Astrocyte (in vitro differentiated cells and primary cell): ENCODE measurements around the gene CHAF1B. TPM values are rescaled to one million over a fixed set of nuclear protein-coding genes. Genes with fewer than 3 reads are reported as not detected.

Source experiments
- DNase-seq: peaks from one replicate; pipeline ENCODE4 v3.0.0-alpha.2; 2010; ENCODE audit warnings: low read depth
- FAIRE-seq: peaks from 2 replicates; lab custom pipeline; 2011; peaks lifted over from hg19 to GRCh38; lab: Jason Lieb, UNC
- H2AFZ ChIP-seq: 2 replicates; pipeline ENCODE4 v1.6.0; 2012; ENCODE audit warnings: low read depth, low read length, inconsistent platforms
- H3K27ac ChIP-seq: 2 replicates; pipeline ENCODE4 v1.5.1; 2011; ENCODE audit warnings: low read depth, low read length, inconsistent platforms
- H3K27me3 ChIP-seq: 2 replicates; pipeline ENCODE4 v1.6.0; 2011; ENCODE audit warnings: low read length, inconsistent platforms; ENCODE audit not compliant: insufficient read depth
- H3K36me3 ChIP-seq: 2 replicates; pipeline ENCODE4 v1.5.1; 2011; ENCODE audit warnings: low read length, inconsistent platforms; ENCODE audit not compliant: insufficient read depth
- H3K4me1 ChIP-seq: 2 replicates; pipeline ENCODE4 v1.5.1; 2011; ENCODE audit warnings: low read length, inconsistent platforms; ENCODE audit not compliant: insufficient read depth
- H3K4me2 ChIP-seq: 2 replicates; pipeline ENCODE4 v1.6.0; 2012; ENCODE audit warnings: low read length, inconsistent platforms
- H3K4me3 ChIP-seq: 2 replicates; pipeline ENCODE4 v1.5.1; 2011; ENCODE audit warnings: low read depth, mild to moderate bottlenecking, low read length, inconsistent platforms; ENCODE audit not compliant: insufficient read depth
- H3K79me2 ChIP-seq: 2 replicates; pipeline ENCODE4 v1.6.0; 2012; ENCODE audit warnings: mild to moderate bottlenecking, low read length, inconsistent platforms; ENCODE audit not compliant: insufficient read depth
- H3K9ac ChIP-seq: 2 replicates; pipeline ENCODE4 v1.6.0; 2012; ENCODE audit warnings: mild to moderate bottlenecking, low read length, inconsistent platforms
- H3K9me3 ChIP-seq: 2 replicates; pipeline ENCODE4 v1.5.1; 2012; ENCODE audit warnings: low read depth, mild to moderate bottlenecking, low read length, inconsistent platforms; ENCODE audit not compliant: insufficient read depth
- H4K20me1 ChIP-seq: 2 replicates; pipeline ENCODE4 v1.6.0; 2012; ENCODE audit warnings: low read length, inconsistent platforms; ENCODE audit not compliant: insufficient read depth
- H3K27ac Mint-ChIP-seq: one replicate; pipeline ENCODE4 v1.8.0; 2021; ENCODE audit warnings: mild to moderate bottlenecking, mixed read lengths; ENCODE audit not compliant: unreplicated experiment
- H3K27me3 Mint-ChIP-seq: one replicate; pipeline ENCODE4 v1.8.0; 2021; ENCODE audit warnings: low read depth, mixed read lengths; ENCODE audit not compliant: unreplicated experiment
- H3K36me3 Mint-ChIP-seq: one replicate; pipeline ENCODE4 v1.8.0; 2021; ENCODE audit warnings: low read depth, mixed read lengths; ENCODE audit not compliant: unreplicated experiment
- H3K4me1 Mint-ChIP-seq: one replicate; pipeline ENCODE4 v1.8.0; 2021; ENCODE audit warnings: low read depth, mixed read lengths; ENCODE audit not compliant: unreplicated experiment
- H3K4me3 Mint-ChIP-seq: one replicate; pipeline ENCODE4 v1.8.0; 2021; ENCODE audit warnings: mild to moderate bottlenecking, moderate library complexity, mixed read lengths; ENCODE audit not compliant: unreplicated experiment
- H3K9me3 Mint-ChIP-seq: one replicate; pipeline ENCODE4 v1.8.0; 2021; ENCODE audit warnings: mild to moderate bottlenecking, mixed read lengths; ENCODE audit not compliant: unreplicated experiment
- EZH2 ChIP-seq: IDR thresholded peaks from 2 replicates; pipeline ENCODE4 v1.6.1; 2012; ENCODE audit warnings: mild to moderate bottlenecking, low read length, inconsistent platforms; ENCODE audit not compliant: insufficient read depth
- total RNA-seq: library from RNA; stranded (reverse); gene quantifications from 2 replicates; pipeline ENCODE4 v1.2.1, GENCODE V29; 2021
- TF ChIP-seq, protein P1 (sequence below): IDR thresholded peaks from 2 replicates; pipeline ENCODE4 v1.5.1; 2011; ENCODE audit warnings: low read depth, mild to moderate bottlenecking, inconsistent platforms, low read length, moderate library complexity; ENCODE audit not compliant: insufficient read depth

CHAF1B gene
- total RNA-seq, 1 donor from 2014 or later: 2.8 TPM

- peaks cover 6% of the 10 kb centered on the region for H3K36me3 Mint-ChIP-seq
- TF ChIP-seq, protein P1, sequence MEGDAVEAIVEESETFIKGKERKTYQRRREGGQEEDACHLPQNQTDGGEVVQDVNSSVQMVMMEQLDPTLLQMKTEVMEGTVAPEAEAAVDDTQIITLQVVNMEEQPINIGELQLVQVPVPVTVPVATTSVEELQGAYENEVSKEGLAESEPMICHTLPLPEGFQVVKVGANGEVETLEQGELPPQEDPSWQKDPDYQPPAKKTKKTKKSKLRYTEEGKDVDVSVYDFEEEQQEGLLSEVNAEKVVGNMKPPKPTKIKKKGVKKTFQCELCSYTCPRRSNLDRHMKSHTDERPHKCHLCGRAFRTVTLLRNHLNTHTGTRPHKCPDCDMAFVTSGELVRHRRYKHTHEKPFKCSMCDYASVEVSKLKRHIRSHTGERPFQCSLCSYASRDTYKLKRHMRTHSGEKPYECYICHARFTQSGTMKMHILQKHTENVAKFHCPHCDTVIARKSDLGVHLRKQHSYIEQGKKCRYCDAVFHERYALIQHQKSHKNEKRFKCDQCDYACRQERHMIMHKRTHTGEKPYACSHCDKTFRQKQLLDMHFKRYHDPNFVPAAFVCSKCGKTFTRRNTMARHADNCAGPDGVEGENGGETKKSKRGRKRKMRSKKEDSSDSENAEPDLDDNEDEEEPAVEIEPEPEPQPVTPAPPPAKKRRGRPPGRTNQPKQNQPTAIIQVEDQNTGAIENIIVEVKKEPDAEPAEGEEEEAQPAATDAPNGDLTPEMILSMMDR: no peak
- TF ChIP-seq EZH2: no peak
- Histone ChIP-seq H3K9ac (peak overlapping the region; percentile 2), H3K27ac (peak overlapping the region; percentile 40), H3K4me3 (no peak overlapping the region), H3K79me2 (peaks cover 34% of the 10 kb centered on the region), H3K4me2 (peak overlapping the region; percentile 12), H2AFZ (no peak overlapping the region), H3K27me3 (no peaks in the 10 kb centered on the region), H3K36me3 (peaks cover 41% of the 10 kb centered on the region), H3K9me3 (no peaks in the 10 kb centered on the region), H4K20me1 (peaks cover 7% of the 10 kb centered on the region), H3K4me1 (peaks cover 18% of the 10 kb centered on the region)
- DNase-seq (peak; percentile 42), FAIRE-seq (no peak)
- no peaks in the 10 kb centered on the region for H3K27me3 Mint-ChIP-seq
- H3K9me3 Mint-ChIP-seq: no peaks in the 10 kb centered on the region
- H3K4me1 Mint-ChIP-seq: peaks cover 16% of the 10 kb centered on the region
- no peak overlapping the region for H3K27ac Mint-ChIP-seq
- H3K4me3 Mint-ChIP-seq: no peak overlapping the region
Observed at GRCh38 chr21:36347278-36347961, 37.8 kb upstream of the CHAF1B start.

DNA sequence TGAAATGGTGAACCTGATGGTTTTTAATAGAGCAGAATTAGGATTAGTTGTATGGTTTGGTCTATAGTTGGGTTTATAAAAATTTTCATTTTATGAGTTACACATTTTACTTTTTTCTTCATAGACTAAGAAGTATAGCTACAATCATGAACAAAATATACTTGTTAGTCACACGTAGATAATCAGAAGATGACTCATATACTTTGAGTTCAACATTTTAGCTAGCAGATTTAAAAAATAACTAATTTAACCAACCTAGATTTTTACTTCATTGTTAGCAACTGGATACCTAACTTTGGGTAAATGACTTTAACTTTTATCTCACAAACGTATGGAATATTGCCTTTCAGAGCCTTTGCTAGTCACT, 37.2 kb upstream of the CHAF1B start:
- Mint-ChIP-seq H3K4me3 (no peak overlapping the region), H3K36me3 (peaks cover 6% of the 10 kb centered on the region), H3K27me3 (no peaks in the 10 kb centered on the region), H3K9me3 (no peaks in the 10 kb centered on the region), H3K4me1 (peaks cover 16% of the 10 kb centered on the region), H3K27ac (peak overlapping the region; percentile 75)
- Histone ChIP-seq H4K20me1 (peaks cover 7% of the 10 kb centered on the region), H3K9ac (peak overlapping the region; percentile 2), H3K4me3 (no peak overlapping the region), H3K36me3 (peaks cover 42% of the 10 kb centered on the region), H3K79me2 (peaks cover 38% of the 10 kb centered on the region), H3K27ac (peak overlapping the region; percentile 40), H3K27me3 (no peaks in the 10 kb centered on the region), H3K4me2 (peak overlapping the region; percentile 12), H3K4me1 (peaks cover 18% of the 10 kb centered on the region), H2AFZ (no peak overlapping the region), H3K9me3 (no peaks in the 10 kb centered on the region)
- DNase-seq (peak; percentile 45), FAIRE-seq (no peak)
- TF ChIP-seq, protein P1: no peak
- TF ChIP-seq EZH2: no peak

- no peak overlapping the region for H3K27ac ChIP-seq
- Mint-ChIP-seq H3K36me3 (peaks cover 6% of the 10 kb centered on the region), H3K27me3 (no peaks in the 10 kb centered on the region), H3K4me1 (peaks cover 16% of the 10 kb centered on the region), H3K27ac (peak overlapping the region; percentile 62), H3K4me3 (no peak overlapping the region), H3K9me3 (no peaks in the 10 kb centered on the region)
- peaks cover 7% of the 10 kb centered on the region for H4K20me1 ChIP-seq
- no peak for TF ChIP-seq EZH2
- TF ChIP-seq, protein P1: no peak
- DNase-seq (no peak), FAIRE-seq (no peak)
- H3K27me3 ChIP-seq: no peaks in the 10 kb centered on the region
- H3K9me3 ChIP-seq: no peaks in the 10 kb centered on the region
- H3K4me2 ChIP-seq: no peak overlapping the region
- peaks cover 39% of the 10 kb centered on the region for H3K36me3 ChIP-seq
- H3K9ac ChIP-seq: no peak overlapping the region
- H3K4me3 ChIP-seq: no peak overlapping the region
- H3K79me2 ChIP-seq: peaks cover 38% of the 10 kb centered on the region
- no peak overlapping the region for H2AFZ ChIP-seq
- H3K4me1 ChIP-seq: peaks cover 18% of the 10 kb centered on the region
Observed at GRCh38 chr21:36349315-36349714, 35.9 kb upstream of the CHAF1B start.
